Measurements from ENCODE around the gene AFDN. TPM values are rescaled to one million over a fixed set of nuclear protein-coding genes. Genes with fewer than 3 reads are reported as not detected.

The AFDN gene
- total and polyA plus RNA-seq, 9 donors = 29.7 to 60.3 (median 48.8) TPM

DNA sequence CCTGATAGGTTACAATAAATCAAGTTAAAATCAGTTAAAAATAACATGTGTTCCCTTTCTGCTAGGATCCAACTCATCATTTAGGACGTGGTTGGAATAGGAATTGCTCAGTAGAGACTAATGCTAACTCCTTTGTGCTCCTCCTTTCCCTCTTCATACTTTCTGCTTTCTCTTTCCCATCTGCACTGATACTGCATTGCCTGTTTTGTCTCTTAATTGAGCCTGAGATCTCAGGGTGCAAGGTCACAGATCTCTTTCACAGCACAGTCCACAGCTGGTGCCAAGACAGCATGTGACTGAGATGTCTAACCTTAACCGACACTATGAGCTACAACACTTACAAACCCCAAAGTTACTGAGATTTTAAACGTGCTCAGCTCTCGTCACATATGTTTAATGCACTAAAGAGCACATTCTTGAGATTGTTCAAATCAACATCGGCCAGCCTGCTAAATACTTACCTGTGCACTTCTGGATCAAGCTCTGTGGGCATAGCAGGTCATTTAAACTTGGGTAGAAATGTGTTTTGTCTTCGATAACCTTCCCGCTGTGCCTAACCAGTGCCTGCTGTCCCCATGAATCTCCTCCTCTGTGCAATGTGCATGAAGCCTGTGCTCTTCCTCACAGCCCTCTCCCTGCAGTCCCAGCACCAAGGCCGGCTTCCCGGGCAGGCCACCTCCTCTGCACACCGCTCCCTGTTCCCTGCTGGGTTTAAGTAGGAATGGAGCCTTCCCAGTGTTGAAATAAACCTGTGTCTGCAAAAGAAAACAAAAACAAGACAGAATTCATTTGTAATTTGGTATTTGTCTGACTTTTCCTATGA, 39.6 kb upstream of the AFDN start:
- no peak overlapping the region for H3K4me3 ChIP-seq (ENCODE audit: low read length)
- H3K9me3 ChIP-seq (replicated peaks; ENCODE audit: control insufficient read depth, low read depth, low read length) = no peaks in the 10 kb centered on the region
- H3K36me3 ChIP-seq (ENCODE audit: control insufficient read depth, insufficient read depth, low read length) = no peaks in the 10 kb centered on the region
- WGBS (ENCODE audit: insufficient coverage) = 14% methylated on average over 1 of the region's 10 CpGs
- H3K27me3 ChIP-seq (ENCODE audit: control insufficient read depth, insufficient read depth, low read length) = peaks cover 10% of the 10 kb centered on the region
- DNase-seq = peak; percentile 21
- H3K4me1 ChIP-seq (ENCODE audit: control insufficient read depth, insufficient read depth, low read length) = no peaks in the 10 kb centered on the region
- no peak overlapping the region for H3K27ac ChIP-seq (ENCODE audit: low read length)

DNA sequence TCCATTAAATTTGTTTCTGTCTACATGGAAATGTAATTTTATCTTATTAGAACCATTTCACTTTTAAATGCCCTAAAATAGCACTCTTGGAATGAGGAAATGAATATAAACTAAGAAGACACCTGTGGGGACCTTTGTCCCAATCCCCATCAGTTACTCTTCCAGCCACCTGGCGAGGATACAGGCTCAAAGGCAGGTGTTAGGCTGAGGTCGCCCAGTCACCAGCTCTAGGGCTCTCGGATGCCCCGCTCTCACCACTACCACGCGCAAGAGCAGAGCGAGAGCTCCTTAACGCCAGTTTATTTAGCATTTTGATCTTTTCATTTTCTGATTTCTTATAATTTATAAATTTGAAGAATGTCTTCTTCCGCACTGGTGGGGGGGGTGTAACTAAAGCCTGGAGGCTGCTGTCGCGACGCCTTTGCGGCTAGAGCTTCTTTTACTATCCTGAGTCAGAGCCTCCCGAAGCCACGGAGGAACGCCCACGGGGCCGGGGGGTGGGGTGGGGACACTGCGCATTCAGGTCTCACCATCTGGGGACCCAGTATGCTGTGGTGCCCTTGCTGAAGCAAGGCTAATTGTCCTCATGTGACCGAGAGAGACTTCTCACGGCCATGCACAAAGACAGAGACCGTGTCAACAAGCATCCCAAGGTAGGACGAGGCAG, 38.7 kb upstream of the AFDN start:
- Histone ChIP-seq H3K27me3 (ENCODE audit: control insufficient read depth, insufficient read depth, low read length) (peaks cover 10% of the 10 kb centered on the region), H3K4me3 (ENCODE audit: low read length) (no peak overlapping the region), H3K4me1 (ENCODE audit: control insufficient read depth, insufficient read depth, low read length) (no peaks in the 10 kb centered on the region), H3K36me3 (ENCODE audit: control insufficient read depth, insufficient read depth, low read length) (no peaks in the 10 kb centered on the region), H3K27ac (ENCODE audit: low read length) (no peak overlapping the region), H3K9me3 (replicated peaks; ENCODE audit: control insufficient read depth, low read depth, low read length) (no peaks in the 10 kb centered on the region)
- DNase-seq = no peak
- 82% methylated on average over 15 of the region's 23 CpGs for WGBS (ENCODE audit: insufficient coverage)

DNA sequence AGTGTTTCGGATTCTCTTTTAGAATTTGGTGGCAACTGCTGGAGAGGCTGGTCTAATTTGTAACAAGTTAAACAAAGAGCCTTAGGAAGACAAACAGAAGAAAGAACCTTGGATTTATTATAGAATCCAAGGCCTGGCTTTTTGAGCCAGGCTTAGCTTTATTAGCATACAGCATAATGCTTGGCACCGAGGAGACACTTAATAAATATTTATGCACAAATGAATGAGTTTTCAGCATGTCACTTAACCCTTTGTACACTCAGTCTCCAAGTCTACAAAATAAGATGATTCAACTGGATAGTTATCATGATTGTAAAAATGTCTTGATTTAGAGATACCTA, 38.2 kb upstream of the AFDN start:
- Histone ChIP-seq H3K36me3 (ENCODE audit: control insufficient read depth, insufficient read depth, low read length) (no peaks in the 10 kb centered on the region), H3K4me1 (ENCODE audit: control insufficient read depth, insufficient read depth, low read length) (no peaks in the 10 kb centered on the region), H3K27me3 (ENCODE audit: control insufficient read depth, insufficient read depth, low read length) (peaks cover 10% of the 10 kb centered on the region), H3K27ac (ENCODE audit: low read length) (no peak overlapping the region), H3K9me3 (replicated peaks; ENCODE audit: control insufficient read depth, low read depth, low read length) (no peaks in the 10 kb centered on the region), H3K4me3 (ENCODE audit: low read length) (no peak overlapping the region)
- WGBS (ENCODE audit: insufficient coverage) = 100% methylated on average over 1 of the region's 2 CpGs
- DNase-seq = no peak

DNA sequence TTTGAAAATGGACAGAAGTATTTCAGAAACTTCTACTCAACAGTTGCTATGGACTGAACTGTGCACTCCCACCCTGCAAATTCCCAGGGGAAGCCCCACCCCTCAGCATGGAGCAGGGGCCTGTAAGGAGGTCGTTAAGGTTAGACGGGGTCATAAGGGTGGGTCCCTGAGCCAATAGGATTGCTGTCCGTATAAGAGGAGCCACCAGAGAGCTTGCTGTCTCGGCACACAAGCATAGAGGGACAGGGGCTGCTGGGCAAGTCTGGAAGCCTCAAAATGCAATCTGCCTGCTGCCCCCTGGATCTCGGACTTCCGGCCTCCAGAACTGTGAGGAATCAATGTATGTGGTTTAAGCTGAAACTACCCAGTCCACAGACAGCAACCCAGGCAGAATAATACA, 37.4 kb upstream of the AFDN start:
- Histone ChIP-seq H3K4me1 (ENCODE audit: control insufficient read depth, insufficient read depth, low read length) (no peaks in the 10 kb centered on the region), H3K9me3 (replicated peaks; ENCODE audit: control insufficient read depth, low read depth, low read length) (no peaks in the 10 kb centered on the region), H3K36me3 (ENCODE audit: control insufficient read depth, insufficient read depth, low read length) (no peaks in the 10 kb centered on the region), H3K27me3 (ENCODE audit: control insufficient read depth, insufficient read depth, low read length) (peaks cover 10% of the 10 kb centered on the region), H3K27ac (ENCODE audit: low read length) (no peak overlapping the region), H3K4me3 (ENCODE audit: low read length) (no peak overlapping the region)
- DNase-seq = no peak
- 24% methylated on average over 3 of the region's 6 CpGs for WGBS (ENCODE audit: insufficient coverage)

DNA sequence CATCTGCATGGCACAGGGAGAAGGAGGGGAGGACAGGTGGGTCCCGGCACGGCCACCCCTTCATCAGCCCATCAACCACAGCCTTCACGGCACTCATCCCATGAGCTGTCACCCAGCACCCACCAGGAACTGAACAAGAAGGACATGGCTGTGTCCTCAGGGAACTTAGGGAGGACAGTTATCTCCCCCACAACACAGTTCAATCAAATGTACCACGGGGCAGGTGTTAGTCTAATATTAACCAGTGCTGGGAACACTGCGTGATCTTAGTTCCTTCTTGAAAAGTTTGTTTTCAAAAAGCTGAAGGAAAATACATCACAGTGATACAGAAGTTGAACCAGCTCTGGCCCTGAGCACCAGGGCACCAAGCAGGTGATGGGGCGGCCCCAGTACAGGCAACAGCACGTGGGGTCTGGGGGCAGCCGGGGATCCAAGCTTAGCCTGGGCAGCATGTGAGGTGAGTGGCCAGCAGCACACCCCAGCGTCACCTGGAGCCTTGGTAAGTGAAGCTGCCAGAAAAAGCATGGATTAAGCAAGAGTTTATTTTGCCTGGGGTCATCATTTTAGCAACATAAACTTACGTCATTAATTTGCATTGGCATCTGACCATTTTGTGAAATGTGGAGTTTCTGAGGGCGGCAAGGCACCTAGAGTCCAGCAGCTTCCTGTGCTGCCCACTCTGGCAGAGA, 35.5 kb upstream of the AFDN start:
- no peaks in the 10 kb centered on the region for H3K36me3 ChIP-seq (ENCODE audit: control insufficient read depth, insufficient read depth, low read length)
- WGBS (ENCODE audit: insufficient coverage) = 82% methylated on average over 6 of the region's 11 CpGs
- DNase-seq = no peak
- H3K4me1 ChIP-seq (ENCODE audit: control insufficient read depth, insufficient read depth, low read length) = peaks cover 7% of the 10 kb centered on the region
- H3K4me3 ChIP-seq (ENCODE audit: low read length) = no peak overlapping the region
- no peak overlapping the region for H3K27ac ChIP-seq (ENCODE audit: low read length)
- no peaks in the 10 kb centered on the region for H3K9me3 ChIP-seq (replicated peaks; ENCODE audit: control insufficient read depth, low read depth, low read length)
- H3K27me3 ChIP-seq (ENCODE audit: control insufficient read depth, insufficient read depth, low read length) = peaks cover 22% of the 10 kb centered on the region

DNA sequence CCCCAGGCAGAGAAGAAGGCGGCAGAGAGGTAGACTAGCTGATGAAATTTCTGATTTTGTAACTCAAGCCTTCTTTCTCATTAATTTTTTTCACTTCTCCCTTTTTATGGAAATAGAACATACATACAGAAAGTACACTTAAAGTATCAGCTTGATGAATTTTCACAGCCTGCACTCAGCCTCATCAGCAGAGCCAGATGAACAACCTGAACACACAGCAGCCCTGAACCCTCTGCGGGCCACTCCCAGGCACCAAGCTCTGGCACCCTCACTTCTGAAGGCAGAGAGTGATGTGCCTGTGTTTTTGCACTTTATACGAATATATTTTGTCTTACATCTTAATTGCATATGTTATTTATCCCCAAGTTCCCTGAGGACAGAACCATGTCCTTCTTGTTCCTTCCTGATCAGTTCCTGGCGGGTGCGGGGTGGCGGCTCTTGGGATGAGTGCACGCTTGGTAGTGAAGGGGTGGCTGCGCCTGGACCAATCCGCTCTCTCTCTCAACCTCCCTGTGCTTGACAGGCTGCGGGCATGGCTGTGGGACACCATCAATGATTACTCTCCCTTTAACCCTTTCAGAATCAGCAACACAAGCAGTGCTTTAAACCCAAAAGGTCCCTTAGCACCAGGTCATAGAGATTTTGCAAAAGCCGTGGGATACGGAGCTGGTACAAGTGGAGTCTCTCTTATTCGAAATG, 34.8 kb upstream of the AFDN start:
- no peak overlapping the region for H3K4me3 ChIP-seq (ENCODE audit: low read length)
- no CpG with 5 or more reads among the region's 13 CpGs for WGBS (ENCODE audit: insufficient coverage)
- H3K36me3 ChIP-seq (ENCODE audit: control insufficient read depth, insufficient read depth, low read length) = no peaks in the 10 kb centered on the region
- no peak for DNase-seq
- H3K4me1 ChIP-seq (ENCODE audit: control insufficient read depth, insufficient read depth, low read length) = peaks cover 14% of the 10 kb centered on the region
- peaks cover 28% of the 10 kb centered on the region for H3K27me3 ChIP-seq (ENCODE audit: control insufficient read depth, insufficient read depth, low read length)
- H3K9me3 ChIP-seq (replicated peaks; ENCODE audit: control insufficient read depth, low read depth, low read length) = no peaks in the 10 kb centered on the region
- H3K27ac ChIP-seq (ENCODE audit: low read length) = no peak overlapping the region

DNA sequence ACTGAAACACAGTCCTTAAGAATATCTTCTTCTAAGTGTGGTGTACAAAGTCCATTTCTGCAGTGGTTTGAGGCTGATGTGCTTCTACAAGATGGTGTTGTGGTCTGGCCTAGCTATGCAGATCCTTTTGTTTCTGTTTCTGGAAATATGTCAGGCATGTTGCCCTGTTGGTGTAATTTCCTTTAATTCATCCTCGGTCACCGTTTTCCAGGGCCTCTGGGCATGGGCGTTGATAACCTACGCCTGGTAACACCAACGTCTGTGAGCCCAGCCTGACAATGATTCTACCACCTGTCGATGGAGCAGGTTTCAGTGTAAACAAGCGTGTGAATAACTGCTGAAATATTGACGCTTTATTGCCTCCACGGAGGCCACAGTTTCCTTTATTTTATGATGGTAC, 33.3 kb upstream of the AFDN start:
- no peak for DNase-seq
- Histone ChIP-seq H3K4me1 (ENCODE audit: control insufficient read depth, insufficient read depth, low read length) (peaks cover 14% of the 10 kb centered on the region), H3K27ac (ENCODE audit: low read length) (no peak overlapping the region), H3K9me3 (replicated peaks; ENCODE audit: control insufficient read depth, low read depth, low read length) (no peaks in the 10 kb centered on the region), H3K36me3 (ENCODE audit: control insufficient read depth, insufficient read depth, low read length) (no peaks in the 10 kb centered on the region), H3K4me3 (ENCODE audit: low read length) (no peak overlapping the region), H3K27me3 (ENCODE audit: control insufficient read depth, insufficient read depth, low read length) (peaks cover 32% of the 10 kb centered on the region)
- whole genome bisulfite sequencing (ENCODE audit: insufficient coverage) = 59% methylated on average over 8 of the region's 9 CpGs

DNA sequence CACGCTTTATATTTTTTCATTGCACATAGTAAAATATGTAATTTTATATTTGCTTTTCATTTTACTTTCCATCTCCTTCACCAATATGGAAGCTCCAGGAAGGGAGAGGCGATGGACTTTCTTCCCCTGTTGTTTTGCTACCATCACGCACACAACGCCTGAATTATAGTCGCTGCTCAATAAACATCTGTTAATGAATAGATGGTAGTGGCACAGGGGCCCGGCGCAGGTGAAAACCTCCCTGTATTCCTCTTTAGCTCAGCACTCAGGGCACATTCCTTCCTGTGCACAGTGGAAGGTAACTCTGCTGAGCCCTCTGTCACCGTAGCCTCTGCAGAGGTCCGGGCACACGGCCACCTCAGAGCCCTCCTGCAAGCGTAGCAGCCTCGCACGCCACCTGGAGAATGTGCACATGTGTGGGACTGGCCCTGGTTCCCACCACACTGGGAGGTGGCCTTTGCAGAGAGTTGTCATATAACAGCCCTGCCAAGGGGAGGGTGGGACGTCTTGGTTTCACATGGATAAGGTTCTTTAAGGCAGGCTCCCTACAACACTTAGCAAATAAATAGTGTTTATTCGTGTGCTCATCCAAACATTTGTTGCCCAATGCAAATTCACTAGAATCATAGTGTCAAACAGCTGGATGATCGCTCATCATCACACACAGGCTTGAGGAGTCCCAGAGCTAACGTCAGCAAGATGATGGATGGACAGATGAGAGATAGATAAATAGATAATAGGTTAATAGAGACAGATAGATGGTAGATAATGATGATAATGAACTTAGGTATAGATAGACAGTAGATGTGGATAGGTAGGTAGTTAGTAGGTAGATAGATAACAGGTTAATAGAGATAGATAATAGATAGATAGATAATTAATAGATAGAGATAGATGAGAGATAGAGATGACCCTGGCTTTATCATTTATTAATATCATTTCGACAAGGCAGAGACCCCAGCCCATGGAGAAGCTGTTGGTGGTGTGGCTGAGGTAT, 32.3 kb upstream of the AFDN start:
- H3K27ac ChIP-seq (ENCODE audit: low read length) = no peak overlapping the region
- no peaks in the 10 kb centered on the region for H3K36me3 ChIP-seq (ENCODE audit: control insufficient read depth, insufficient read depth, low read length)
- H3K4me1 ChIP-seq (ENCODE audit: control insufficient read depth, insufficient read depth, low read length) = peaks cover 18% of the 10 kb centered on the region
- DNase-seq = no peak
- no peak overlapping the region for H3K4me3 ChIP-seq (ENCODE audit: low read length)
- H3K27me3 ChIP-seq (ENCODE audit: control insufficient read depth, insufficient read depth, low read length) = peaks cover 32% of the 10 kb centered on the region
- no peaks in the 10 kb centered on the region for H3K9me3 ChIP-seq (replicated peaks; ENCODE audit: control insufficient read depth, low read depth, low read length)
- 78% methylated on average over 9 of the region's 18 CpGs for WGBS (ENCODE audit: insufficient coverage)

DNA sequence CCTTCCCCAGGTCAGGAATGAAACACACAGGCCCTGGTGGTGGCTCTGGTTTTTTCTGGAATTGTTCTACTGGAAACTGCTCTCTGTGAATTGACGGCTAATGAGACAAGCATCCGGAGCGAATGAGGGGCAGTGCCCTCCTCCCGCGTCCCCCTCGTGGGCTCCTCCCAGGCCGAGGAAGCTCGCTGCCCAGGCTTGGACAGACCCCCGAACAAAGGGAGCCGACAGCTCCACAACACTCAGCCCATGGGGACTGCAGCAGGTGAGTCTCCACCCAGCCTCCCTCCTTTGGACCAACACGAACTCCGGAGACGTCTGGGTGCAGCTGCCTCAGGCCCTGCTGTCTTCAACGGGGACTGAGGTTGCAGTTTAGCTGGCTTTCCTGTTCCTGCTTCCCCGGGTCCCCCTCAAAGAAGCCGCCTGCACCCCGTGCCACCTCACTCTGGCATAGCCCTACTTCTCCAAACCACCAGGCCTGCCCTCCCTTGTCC, 31.3 kb upstream of the AFDN start:
- Histone ChIP-seq H3K27me3 (ENCODE audit: control insufficient read depth, insufficient read depth, low read length) (peaks cover 31% of the 10 kb centered on the region), H3K4me1 (ENCODE audit: control insufficient read depth, insufficient read depth, low read length) (peaks cover 22% of the 10 kb centered on the region), H3K27ac (ENCODE audit: low read length) (peak overlapping the region; percentile 59), H3K4me3 (ENCODE audit: low read length) (peak overlapping the region; percentile 31), H3K36me3 (ENCODE audit: control insufficient read depth, insufficient read depth, low read length) (no peaks in the 10 kb centered on the region), H3K9me3 (replicated peaks; ENCODE audit: control insufficient read depth, low read depth, low read length) (no peaks in the 10 kb centered on the region)
- DNase-seq = no peak
- 62% methylated on average over 15 of the region's 17 CpGs for WGBS (ENCODE audit: insufficient coverage)

All from muscle of leg (tissue), 11 donors.